Measurements from ENCODE around the gene CSTPP1. TPM values are rescaled to one million over a fixed set of nuclear protein-coding genes. Genes with fewer than 3 reads are reported as not detected.

CSTPP1 gene
- total and polyA plus RNA-seq, 2 of the 8 experiments (the other 6 are each of a cell fraction or from before 2014, with no cell fraction given): 24.2 to 28.7 TPM

DNA sequence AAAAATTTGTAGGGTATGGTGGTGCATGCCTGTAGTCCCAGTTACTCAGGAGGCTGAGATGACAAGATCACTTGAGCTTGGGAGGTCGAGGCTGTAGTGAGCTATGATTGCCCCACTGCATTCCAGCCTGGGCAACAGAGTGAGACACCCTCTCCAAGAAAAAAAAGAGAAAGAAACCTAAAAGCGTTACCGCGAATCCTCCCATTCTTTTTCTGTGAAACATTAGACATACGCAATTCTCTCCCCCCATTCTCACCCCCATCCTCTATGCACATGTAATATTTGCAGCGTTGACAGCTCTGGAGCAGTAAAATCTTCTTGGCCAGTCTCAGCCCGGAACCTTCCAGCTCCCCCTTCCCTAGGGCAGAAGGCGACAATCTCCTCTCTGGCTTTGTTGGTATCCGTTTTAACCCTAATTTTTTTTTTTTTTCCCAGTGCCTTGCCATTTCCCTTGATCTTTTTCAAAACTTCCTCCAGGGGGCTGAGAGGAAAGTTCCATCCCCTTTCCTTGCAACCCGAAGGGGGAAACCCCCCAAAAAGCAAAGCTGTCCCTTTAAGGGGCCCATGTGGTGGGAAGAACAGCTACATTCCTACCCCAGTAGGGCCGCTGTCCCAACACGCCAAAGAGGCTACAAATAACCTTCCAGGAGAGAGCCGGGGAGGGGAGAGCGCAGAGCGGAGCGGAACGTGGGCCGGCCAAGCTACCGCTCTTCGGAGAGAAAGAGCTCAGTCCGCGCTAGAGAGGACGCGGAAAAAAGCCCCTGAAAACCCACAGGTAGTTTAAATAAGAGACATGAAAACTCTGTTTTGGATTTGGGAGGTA, 20.1 kb upstream of the CSTPP1 start (continued):
- TF ChIP-seq, protein P1, sequence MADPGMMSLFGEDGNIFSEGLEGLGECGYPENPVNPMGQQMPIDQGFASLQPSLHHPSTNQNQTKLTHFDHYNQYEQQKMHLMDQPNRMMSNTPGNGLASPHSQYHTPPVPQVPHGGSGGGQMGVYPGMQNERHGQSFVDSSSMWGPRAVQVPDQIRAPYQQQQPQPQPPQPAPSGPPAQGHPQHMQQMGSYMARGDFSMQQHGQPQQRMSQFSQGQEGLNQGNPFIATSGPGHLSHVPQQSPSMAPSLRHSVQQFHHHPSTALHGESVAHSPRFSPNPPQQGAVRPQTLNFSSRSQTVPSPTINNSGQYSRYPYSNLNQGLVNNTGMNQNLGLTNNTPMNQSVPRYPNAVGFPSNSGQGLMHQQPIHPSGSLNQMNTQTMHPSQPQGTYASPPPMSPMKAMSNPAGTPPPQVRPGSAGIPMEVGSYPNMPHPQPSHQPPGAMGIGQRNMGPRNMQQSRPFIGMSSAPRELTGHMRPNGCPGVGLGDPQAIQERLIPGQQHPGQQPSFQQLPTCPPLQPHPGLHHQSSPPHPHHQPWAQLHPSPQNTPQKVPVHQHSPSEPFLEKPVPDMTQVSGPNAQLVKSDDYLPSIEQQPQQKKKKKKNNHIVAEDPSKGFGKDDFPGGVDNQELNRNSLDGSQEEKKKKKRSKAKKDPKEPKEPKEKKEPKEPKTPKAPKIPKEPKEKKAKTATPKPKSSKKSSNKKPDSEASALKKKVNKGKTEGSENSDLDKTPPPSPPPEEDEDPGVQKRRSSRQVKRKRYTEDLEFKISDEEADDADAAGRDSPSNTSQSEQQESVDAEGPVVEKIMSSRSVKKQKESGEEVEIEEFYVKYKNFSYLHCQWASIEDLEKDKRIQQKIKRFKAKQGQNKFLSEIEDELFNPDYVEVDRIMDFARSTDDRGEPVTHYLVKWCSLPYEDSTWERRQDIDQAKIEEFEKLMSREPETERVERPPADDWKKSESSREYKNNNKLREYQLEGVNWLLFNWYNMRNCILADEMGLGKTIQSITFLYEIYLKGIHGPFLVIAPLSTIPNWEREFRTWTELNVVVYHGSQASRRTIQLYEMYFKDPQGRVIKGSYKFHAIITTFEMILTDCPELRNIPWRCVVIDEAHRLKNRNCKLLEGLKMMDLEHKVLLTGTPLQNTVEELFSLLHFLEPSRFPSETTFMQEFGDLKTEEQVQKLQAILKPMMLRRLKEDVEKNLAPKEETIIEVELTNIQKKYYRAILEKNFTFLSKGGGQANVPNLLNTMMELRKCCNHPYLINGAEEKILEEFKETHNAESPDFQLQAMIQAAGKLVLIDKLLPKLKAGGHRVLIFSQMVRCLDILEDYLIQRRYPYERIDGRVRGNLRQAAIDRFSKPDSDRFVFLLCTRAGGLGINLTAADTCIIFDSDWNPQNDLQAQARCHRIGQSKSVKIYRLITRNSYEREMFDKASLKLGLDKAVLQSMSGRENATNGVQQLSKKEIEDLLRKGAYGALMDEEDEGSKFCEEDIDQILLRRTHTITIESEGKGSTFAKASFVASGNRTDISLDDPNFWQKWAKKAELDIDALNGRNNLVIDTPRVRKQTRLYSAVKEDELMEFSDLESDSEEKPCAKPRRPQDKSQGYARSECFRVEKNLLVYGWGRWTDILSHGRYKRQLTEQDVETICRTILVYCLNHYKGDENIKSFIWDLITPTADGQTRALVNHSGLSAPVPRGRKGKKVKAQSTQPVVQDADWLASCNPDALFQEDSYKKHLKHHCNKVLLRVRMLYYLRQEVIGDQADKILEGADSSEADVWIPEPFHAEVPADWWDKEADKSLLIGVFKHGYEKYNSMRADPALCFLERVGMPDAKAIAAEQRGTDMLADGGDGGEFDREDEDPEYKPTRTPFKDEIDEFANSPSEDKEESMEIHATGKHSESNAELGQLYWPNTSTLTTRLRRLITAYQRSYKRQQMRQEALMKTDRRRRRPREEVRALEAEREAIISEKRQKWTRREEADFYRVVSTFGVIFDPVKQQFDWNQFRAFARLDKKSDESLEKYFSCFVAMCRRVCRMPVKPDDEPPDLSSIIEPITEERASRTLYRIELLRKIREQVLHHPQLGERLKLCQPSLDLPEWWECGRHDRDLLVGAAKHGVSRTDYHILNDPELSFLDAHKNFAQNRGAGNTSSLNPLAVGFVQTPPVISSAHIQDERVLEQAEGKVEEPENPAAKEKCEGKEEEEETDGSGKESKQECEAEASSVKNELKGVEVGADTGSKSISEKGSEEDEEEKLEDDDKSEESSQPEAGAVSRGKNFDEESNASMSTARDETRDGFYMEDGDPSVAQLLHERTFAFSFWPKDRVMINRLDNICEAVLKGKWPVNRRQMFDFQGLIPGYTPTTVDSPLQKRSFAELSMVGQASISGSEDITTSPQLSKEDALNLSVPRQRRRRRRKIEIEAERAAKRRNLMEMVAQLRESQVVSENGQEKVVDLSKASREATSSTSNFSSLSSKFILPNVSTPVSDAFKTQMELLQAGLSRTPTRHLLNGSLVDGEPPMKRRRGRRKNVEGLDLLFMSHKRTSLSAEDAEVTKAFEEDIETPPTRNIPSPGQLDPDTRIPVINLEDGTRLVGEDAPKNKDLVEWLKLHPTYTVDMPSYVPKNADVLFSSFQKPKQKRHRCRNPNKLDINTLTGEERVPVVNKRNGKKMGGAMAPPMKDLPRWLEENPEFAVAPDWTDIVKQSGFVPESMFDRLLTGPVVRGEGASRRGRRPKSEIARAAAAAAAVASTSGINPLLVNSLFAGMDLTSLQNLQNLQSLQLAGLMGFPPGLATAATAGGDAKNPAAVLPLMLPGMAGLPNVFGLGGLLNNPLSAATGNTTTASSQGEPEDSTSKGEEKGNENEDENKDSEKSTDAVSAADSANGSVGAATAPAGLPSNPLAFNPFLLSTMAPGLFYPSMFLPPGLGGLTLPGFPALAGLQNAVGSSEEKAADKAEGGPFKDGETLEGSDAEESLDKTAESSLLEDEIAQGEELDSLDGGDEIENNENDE (IDR thresholded peaks at IDR 0.05; ENCODE audit: insufficient replicate concordance, low read length): no peak
- TF ChIP-seq NANOG (IDR thresholded peaks at IDR 0.05; ENCODE audit: insufficient read depth, low read depth, low read length, poor library complexity, severe bottlenecking): no peak
- TF ChIP-seq, protein P2, sequence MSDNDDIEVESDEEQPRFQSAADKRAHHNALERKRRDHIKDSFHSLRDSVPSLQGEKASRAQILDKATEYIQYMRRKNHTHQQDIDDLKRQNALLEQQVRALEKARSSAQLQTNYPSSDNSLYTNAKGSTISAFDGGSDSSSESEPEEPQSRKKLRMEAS (IDR thresholded peaks at IDR 0.05): peak; percentile 70; the same call in 1 of the 2 replicates
- no peak for TF ChIP-seq EZH2 (IDR thresholded peaks at IDR 0.05; ENCODE audit: low read depth, low read length, severe bottlenecking)
- TF ChIP-seq TAF1 (IDR thresholded peaks at IDR 0.05; ENCODE audit: low read depth, low read length): peak; percentile 55; the same call in 1 of the 2 replicates
- no peak for TF ChIP-seq CREB1 (IDR thresholded peaks at IDR 0.05)
- TF ChIP-seq RAD21 (IDR thresholded peaks at IDR 0.05 in 1 of 2, conservative IDR thresholded peaks at IDR 0.05 in 1 of 2; ENCODE audit: low read depth in 2 of 2, low read length in 2 of 2): no peak
- TF ChIP-seq RBBP5 (IDR thresholded peaks at IDR 0.05; ENCODE audit: borderline replicate concordance, low read depth, low read length): peak; percentile 47; the same call in 1 of the 2 replicates
- TF ChIP-seq RXRA (IDR thresholded peaks at IDR 0.05; ENCODE audit: insufficient read depth, low read depth, low read length): no peak
